Heart left ventricle (tissue), 16 donors: ENCODE data around the gene AP4M1. TPM values are rescaled to one million over a fixed set of nuclear protein-coding genes. Genes with fewer than 3 reads are reported as not detected.
A peak's percentile ranks its signal among the peaks of the same experiment; 100 is the strongest.

ENCODE experiments used
- ATAC-seq, 4 donors: fragments of 200-7000 bp; cut with Tn5 transposase; one replicate each; pipeline ENCODE4 v1.9.1; 2020 to 2022; ENCODE audit warnings: moderate library complexity in 4 of 4, mild to moderate bottlenecking in 3 of 4, moderate number of reproducible peaks in 1 of 4
- DNase-seq, 5 donors: peaks; one replicate each; pipeline ENCODE4 v3.0.0-alpha.2; 2020
- H3K27ac ChIP-seq, 12 donors: fragments of 200-600 bp; sonication (generic) in 4 of 12; one replicate each; pipeline versions ENCODE4 v1.5.0 to v1.8.0; 2016 to 2022; ENCODE audit warnings: mild to moderate bottlenecking in 2 of 12
- H3K27me3 ChIP-seq, 9 donors: fragments of 200-600 bp; sonication (generic) in 2 of 9; one replicate each; pipeline versions ENCODE4 v1.5.1 to v1.8.0; 2016 to 2022; ENCODE audit warnings: mild to moderate bottlenecking in 3 of 9
- H3K36me3 ChIP-seq, 9 donors: fragments of 200-600 bp; sonication (generic) in 2 of 9; one replicate each; pipeline versions ENCODE4 v1.5.0 to v1.8.0; 2018 to 2022; ENCODE audit warnings: mild to moderate bottlenecking in 2 of 9
- H3K4me1 ChIP-seq, 12 donors: fragments of 200-600 bp; sonication (generic) in 4 of 12; one replicate each; pipeline versions ENCODE4 v1.5.0 to v1.8.0; 2016 to 2022; ENCODE audit warnings: mild to moderate bottlenecking in 3 of 12
- H3K4me3 ChIP-seq, 12 donors: fragments of 200-600 bp; sonication (generic) in 4 of 12; one replicate each; pipeline versions ENCODE4 v1.5.0 to v1.8.0; 2017 to 2022; ENCODE audit warnings: mild to moderate bottlenecking in 9 of 12, moderate library complexity in 4 of 12
- H3K9me3 ChIP-seq, 12 donors: fragments of 200-600 bp; sonication (generic) in 4 of 12; one replicate each; pipeline versions ENCODE4 v1.5.0 to v1.8.0; 2016 to 2022; ENCODE audit warnings: mild to moderate bottlenecking in 1 of 12
- CTCF ChIP-seq, 12 donors: fragments of 200-600 bp; sonication (generic) in 4 of 12; IDR thresholded peaks; one replicate each; pipeline versions ENCODE4 v1.5.0 to v1.8.0; 2018 to 2022; ENCODE audit warnings: antibody characterized with exemption in 12 of 12, mild to moderate bottlenecking in 5 of 12
- POLR2A ChIP-seq, 2 donors: fragments of 450-650 bp; IDR thresholded peaks; one replicate each; pipeline ENCODE4 v1.6.1; 2017; ENCODE audit warnings: antibody characterized with exemption in 2 of 2, mild to moderate bottlenecking in 2 of 2, moderate library complexity in 2 of 2
- whole genome bisulfite sequencing, 4 donors: extraction: QIAGEN DNeasy Blood & Tissue Kit in 2 of 4; methylation state at CpG; one replicate each; pipeline versions ENCODE4 v1.1.5 to v1.1.7; 2013 to 2018; 5-methylcytosine and 5-hydroxymethylcytosine counted together
- intact Hi-C, 10 donors: fragments of 100-400 bp; cut with DNase I; formaldehyde crosslinking; loops; one replicate each; pipeline versions ENCODE4 v1.11.1 to v1.14.2; 2022
- polyA plus RNA-seq, 2 donors: library from polyadenylated mRNA; stranded (reverse); fragments of 200-250 nt; gene quantifications; one replicate each; pipeline ENCODE4 v1.2.3, GENCODE V29; 2013
- total RNA-seq, 9 donors: library from RNA; depleted of rRNA in 2 of 9; stranded (reverse); fragments of >200 nt in 2 of 9; fragmentation: NEBNext Ultra II Directional in 3 of 9; extraction: Animal tissue kit (Norgen Biotek cat#: 25700) in 3 of 9; gene quantifications; one replicate each; pipeline versions ENCODE4 v1.1.0 to v1.2.4, GENCODE V29; 2016 to 2023
- donor health status: ischemic (EF 13 %, LVEDD 7.1; RV severe dilation, severe dysfunction).
- donor health status: healthy with polysubstance abuse.
- donor health status: DM: no; HTN: yes; CAD: no.
- donor health status: DM: no; HTN: no; CAD: no.
- donor health status: ischemic (EF 25% LVEDD 6.9; RV normal size, moderate dysfunction).
- donor health status: ischemic (EF 25% LVEDD 5.7; RV mildly dilated, moderate dysfunction).
- donor health status: healthy.
- donor health status: DM: yes; HTN: yes; CAD: no.
- donor health status: ischemic (EF 35%, LVEDD 5.7; RV mildly dilated, moderate dysfunction).
- donor health status: nonischemic (EF 11% LVEDD 7.7; RV severe dilation, severe dysfunction).
- donor health status: DM: yes; HTN: yes; CAD: no.
- donor health status: PGD.
- donor health status: ischemic (EF 29% LVEDD 5.4; RV normal size, mild dysfunction).
- donor health status: nonischemic (EF 23%, LVEDD 6.1; RV moderate dilation, normal function).

Gene AP4M1
- total and polyA plus RNA-seq, 11 donors = 8.9 to 19.3 (median 12.3) TPM

GRCh38 chr7:100065452-100066186 is 35.8 kb upstream of the AP4M1 start:
- no peak for TF ChIP-seq CTCF (IDR thresholded peaks at IDR 0.05)
- TF ChIP-seq POLR2A (IDR thresholded peaks at IDR 0.05) = no peak
- DNase-seq = no peak
- 36 to 43% (median 38%) methylated on average over 8 of the region's 8 CpGs for WGBS, 4 donors
- peak; percentile 71 to 85 (median 80) for ATAC-seq
- H3K4me1 ChIP-seq = peaks cover 0 to 17% (median 9%) of the 10 kb centered on the region in 12 donors
- peaks cover 0 to 21% (median 4%) of the 10 kb centered on the region in 12 donors for H3K9me3 ChIP-seq
- intact Hi-C loops = no loop called here
- H3K27me3 ChIP-seq = no peaks in the 10 kb centered on the region
- H3K27ac ChIP-seq = peak overlapping the region; percentile 1 to 76 (median 42)
- no peak overlapping the region for H3K4me3 ChIP-seq
- H3K36me3 ChIP-seq = peaks cover 4 to 76% (median 52%) of the 10 kb centered on the region in 9 donors

DNA sequence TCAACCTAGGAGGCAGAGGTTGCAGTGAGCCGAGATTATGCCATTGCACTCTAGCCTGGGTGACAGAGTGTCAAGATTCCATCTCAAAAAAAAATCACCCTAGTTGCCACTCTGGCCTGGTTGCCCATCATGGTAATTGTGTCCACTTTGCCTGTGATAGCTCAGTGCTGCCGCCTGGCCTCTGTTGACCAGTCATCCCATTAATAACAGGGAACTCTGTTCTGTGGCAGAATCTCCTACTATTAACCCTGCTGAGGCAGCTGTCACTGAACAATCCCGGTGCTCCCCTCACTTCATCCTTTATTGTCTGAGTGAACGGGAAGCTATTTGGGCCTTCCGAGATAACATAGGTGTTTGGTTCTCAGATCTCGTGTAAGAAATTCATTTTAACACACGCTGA is 34.5 kb upstream of the AP4M1 start:
- DNase-seq (no peak), ATAC-seq (no peak)
- H3K27ac ChIP-seq = no peak overlapping the region
- H3K9me3 ChIP-seq = peaks cover 0 to 35% (median 18%) of the 10 kb centered on the region in 12 donors
- H3K4me3 ChIP-seq = no peak overlapping the region
- intact Hi-C loops = no loop called here
- H3K27me3 ChIP-seq = no peaks in the 10 kb centered on the region
- WGBS, 4 donors = 75 to 86% (median 82%) methylated on average over 7 of the region's 7 CpGs
- peaks cover 16 to 76% (median 52%) of the 10 kb centered on the region in 9 donors for H3K36me3 ChIP-seq
- H3K4me1 ChIP-seq = peaks cover 0 to 17% (median 9%) of the 10 kb centered on the region in 12 donors
- TF ChIP-seq POLR2A (IDR thresholded peaks at IDR 0.05) (no peak), CTCF (IDR thresholded peaks at IDR 0.05) (no peak)

DNA sequence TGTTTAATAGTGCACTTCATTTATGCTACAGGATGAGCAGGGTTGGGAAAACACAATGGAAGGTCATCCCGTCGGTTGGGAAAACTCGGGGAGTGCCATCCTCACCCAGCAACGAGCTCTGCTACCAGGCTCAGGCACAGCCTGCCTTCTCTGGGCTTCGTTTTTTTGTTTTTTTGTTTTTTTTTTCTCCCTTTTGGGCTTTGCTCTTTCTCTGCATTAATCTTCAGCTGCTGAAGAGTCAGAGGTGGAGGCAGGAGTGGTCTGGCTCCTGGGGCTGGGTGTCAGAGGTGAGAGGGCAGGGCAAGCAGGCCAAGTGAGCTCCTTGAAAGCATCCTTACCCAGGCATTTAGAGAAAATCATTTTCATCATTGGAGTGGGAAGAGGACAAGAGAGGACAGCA is 31.5 kb upstream of the AP4M1 start:
- no peak overlapping the region for H3K4me3 ChIP-seq
- 97 to 100% (median 97%) methylated on average over 5 of the region's 5 CpGs for WGBS, 4 donors
- intact Hi-C loops = no loop called here
- H3K9me3 ChIP-seq = peaks cover 0 to 47% (median 26%) of the 10 kb centered on the region in 12 donors
- H3K4me1 ChIP-seq = peaks cover 0 to 16% (median 9%) of the 10 kb centered on the region in 12 donors
- H3K27me3 ChIP-seq = no peaks in the 10 kb centered on the region
- ATAC-seq (no peak), DNase-seq (no peak)
- H3K27ac ChIP-seq = no peak overlapping the region
- H3K36me3 ChIP-seq = peaks cover 19 to 80% (median 55%) of the 10 kb centered on the region in 9 donors
- TF ChIP-seq POLR2A (IDR thresholded peaks at IDR 0.05) (no peak), CTCF (IDR thresholded peaks at IDR 0.05) (no peak)

DNA sequence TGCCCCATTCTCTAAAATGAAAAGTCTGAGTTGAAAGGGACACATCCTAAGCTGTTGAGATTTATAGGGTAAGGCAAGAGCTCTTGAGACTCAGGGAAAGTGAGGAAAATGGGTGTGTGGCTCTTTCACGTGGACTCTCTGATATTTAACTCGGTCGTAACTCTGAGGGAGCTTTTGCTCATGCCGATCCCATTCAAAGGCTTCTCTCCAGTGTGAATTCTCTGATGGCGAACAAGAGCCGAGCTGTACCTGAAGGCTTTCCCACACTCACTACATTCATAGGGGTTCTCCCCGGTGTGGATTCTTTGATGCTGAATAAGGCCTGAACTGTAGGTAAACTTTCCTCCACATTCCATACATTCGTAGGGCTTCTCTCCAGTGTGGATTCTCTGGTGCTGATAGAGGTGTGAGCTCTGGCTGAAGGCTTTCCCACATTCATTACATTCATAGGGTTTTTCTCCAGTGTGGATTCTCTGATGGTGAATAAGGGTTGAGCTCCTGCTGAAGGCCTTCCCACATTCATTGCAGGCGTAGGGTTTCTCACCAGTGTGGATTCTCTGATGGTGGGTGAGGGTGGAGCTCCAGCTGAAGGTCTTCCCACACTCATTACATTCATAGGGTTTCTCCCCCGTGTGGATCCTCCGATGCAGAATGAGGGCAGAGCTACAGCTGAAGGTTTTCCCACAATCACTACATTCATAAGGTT is 30.3 kb upstream of the AP4M1 start:
- H3K27ac ChIP-seq = no peak overlapping the region
- ATAC-seq = no peak
- intact Hi-C loops = no loop called here
- no peaks in the 10 kb centered on the region for H3K27me3 ChIP-seq
- 98 to 99% (median 99%) methylated on average over 11 of the region's 11 CpGs for WGBS, 4 donors
- DNase-seq = no peak
- peaks cover 0 to 4% (median 0%) of the 10 kb centered on the region in 12 donors for H3K4me1 ChIP-seq
- H3K36me3 ChIP-seq = peaks cover 19 to 86% (median 66%) of the 10 kb centered on the region in 9 donors
- no peak overlapping the region for H3K4me3 ChIP-seq
- TF ChIP-seq POLR2A (IDR thresholded peaks at IDR 0.05) (no peak), CTCF (IDR thresholded peaks at IDR 0.05) (no peak)
- peaks cover 0 to 47% (median 26%) of the 10 kb centered on the region in 12 donors for H3K9me3 ChIP-seq
